Measurements from ENCODE around the gene HDGFL1.

The HDGFL1 gene

GRCh38 chr6:22593895-22594294 is 24.5 kb downstream of the HDGFL1 start:
- no peak for DNase-seq

- no peak for DNase-seq
Observed at GRCh38 chr6:22596011-22596410, 26.6 kb downstream of the HDGFL1 start.

GRCh38 chr6:22598339-22598738 is 29.0 kb downstream of the HDGFL1 start:
- DNase-seq = no peak

- no peak for DNase-seq
Observed at GRCh38 chr6:22600059-22600458, 30.7 kb downstream of the HDGFL1 start.

GRCh38 chr6:22601984-22602383 is 32.6 kb downstream of the HDGFL1 start:
- no peak for DNase-seq

GRCh38 chr6:22605736-22606135 is 36.4 kb downstream of the HDGFL1 start:
- no peak for DNase-seq

GRCh38 chr6:22610127-22610526 is 40.8 kb downstream of the HDGFL1 start:
- DNase-seq = no peak

- DNase-seq = no peak
Observed at GRCh38 chr6:22612236-22612635, 42.9 kb downstream of the HDGFL1 start.

- no peak for DNase-seq
Observed at GRCh38 chr6:22613051-22613450, 43.7 kb downstream of the HDGFL1 start.

GRCh38 chr6:22613695-22614094 is 44.3 kb downstream of the HDGFL1 start:
- DNase-seq = no peak

GRCh38 chr6:22614547-22614946 is 45.2 kb downstream of the HDGFL1 start:
- DNase-seq = no peak

- no peak for DNase-seq
Observed at GRCh38 chr6:22621028-22621427, 51.7 kb downstream of the HDGFL1 start.

Measured in C1 segment of cervical spinal cord (tissue), 14 donors.